Stimulated activated naive CD8-positive, alpha-beta T cell treated with anti-CD3 and anti-CD28 coated beads, Interleukin-15, Interleukin-2, amounts not matched to agents 100 ng/mL and 50 ng/mL, for 24 hours (primary cell): ENCODE data around the gene SMIM7.

Experiments
- H3K27ac Mint-ChIP-seq: one replicate; pipeline ENCODE4 v1.8.0; 2021; ENCODE audit warnings: mild to moderate bottlenecking, mixed read lengths
- H3K27me3 Mint-ChIP-seq: one replicate; pipeline ENCODE4 v1.8.0; 2021; ENCODE audit warnings: mixed read lengths
- H3K36me3 Mint-ChIP-seq: one replicate; pipeline ENCODE4 v1.8.0; 2021; ENCODE audit warnings: low read depth, mixed read lengths
- H3K4me1 Mint-ChIP-seq: one replicate; pipeline ENCODE4 v1.8.0; 2021; ENCODE audit warnings: low read depth, mixed read lengths
- H3K4me3 Mint-ChIP-seq: one replicate; pipeline ENCODE4 v1.8.0; 2021; ENCODE audit warnings: mild to moderate bottlenecking, mixed read lengths
- H3K9me3 Mint-ChIP-seq: one replicate; pipeline ENCODE4 v1.8.0; 2021; ENCODE audit warnings: mixed read lengths

SMIM7 gene

GRCh38 chr19:16620584-16620983, 39.4 kb downstream of the SMIM7 start:
- H3K36me3 Mint-ChIP-seq: peaks cover 14% of the 10 kb centered on the region
- H3K4me3 Mint-ChIP-seq: no peak overlapping the region
- no peak overlapping the region for H3K27ac Mint-ChIP-seq
- no peaks in the 10 kb centered on the region for H3K9me3 Mint-ChIP-seq
- H3K4me1 Mint-ChIP-seq: peaks cover 70% of the 10 kb centered on the region
- H3K27me3 Mint-ChIP-seq: no peaks in the 10 kb centered on the region

- no peaks in the 10 kb centered on the region for H3K9me3 Mint-ChIP-seq
- H3K27ac Mint-ChIP-seq: no peak overlapping the region
- peaks cover 70% of the 10 kb centered on the region for H3K4me1 Mint-ChIP-seq
- no peaks in the 10 kb centered on the region for H3K27me3 Mint-ChIP-seq
- peaks cover 8% of the 10 kb centered on the region for H3K36me3 Mint-ChIP-seq
- H3K4me3 Mint-ChIP-seq: no peak overlapping the region
These were observed 39.9 kb downstream of the SMIM7 start for GRCh38 chr19:16620018-16620417.

- no peaks in the 10 kb centered on the region for H3K9me3 Mint-ChIP-seq
- H3K36me3 Mint-ChIP-seq: peaks cover 7% of the 10 kb centered on the region
- no peak overlapping the region for H3K4me3 Mint-ChIP-seq
- H3K27ac Mint-ChIP-seq: no peak overlapping the region
- H3K4me1 Mint-ChIP-seq: peaks cover 70% of the 10 kb centered on the region
- H3K27me3 Mint-ChIP-seq: no peaks in the 10 kb centered on the region
These were observed 40.5 kb downstream of the SMIM7 start for GRCh38 chr19:16619457-16619856.

- peaks cover 3% of the 10 kb centered on the region for H3K36me3 Mint-ChIP-seq
- no peaks in the 10 kb centered on the region for H3K27me3 Mint-ChIP-seq
- peaks cover 71% of the 10 kb centered on the region for H3K4me1 Mint-ChIP-seq
- H3K27ac Mint-ChIP-seq: peak overlapping the region; percentile 54
- no peaks in the 10 kb centered on the region for H3K9me3 Mint-ChIP-seq
- H3K4me3 Mint-ChIP-seq: no peak overlapping the region
These were observed 41.7 kb downstream of the SMIM7 start for GRCh38 chr19:16618248-16618647.

- Mint-ChIP-seq H3K36me3 (no peaks in the 10 kb centered on the region), H3K4me1 (peaks cover 85% of the 10 kb centered on the region), H3K27me3 (no peaks in the 10 kb centered on the region), H3K4me3 (no peak overlapping the region), H3K27ac (no peak overlapping the region), H3K9me3 (no peaks in the 10 kb centered on the region)
These were observed 44.1 kb downstream of the SMIM7 start for GRCh38 chr19:16615808-16616207.

GRCh38 chr19:16614941-16615340, 45.0 kb downstream of the SMIM7 start:
- H3K9me3 Mint-ChIP-seq: no peaks in the 10 kb centered on the region
- no peaks in the 10 kb centered on the region for H3K27me3 Mint-ChIP-seq
- no peaks in the 10 kb centered on the region for H3K36me3 Mint-ChIP-seq
- H3K4me1 Mint-ChIP-seq: peaks cover 85% of the 10 kb centered on the region
- H3K27ac Mint-ChIP-seq: peak overlapping the region; percentile 68
- H3K4me3 Mint-ChIP-seq: peak overlapping the region; percentile 2

GRCh38 chr19:16613841-16614240, 46.1 kb downstream of the SMIM7 start:
- Mint-ChIP-seq H3K36me3 (no peaks in the 10 kb centered on the region), H3K4me3 (no peak overlapping the region), H3K27ac (no peak overlapping the region), H3K4me1 (peaks cover 82% of the 10 kb centered on the region), H3K9me3 (no peaks in the 10 kb centered on the region), H3K27me3 (no peaks in the 10 kb centered on the region)

- Mint-ChIP-seq H3K4me1 (peaks cover 83% of the 10 kb centered on the region), H3K27ac (no peak overlapping the region), H3K27me3 (no peaks in the 10 kb centered on the region), H3K4me3 (no peak overlapping the region), H3K9me3 (no peaks in the 10 kb centered on the region), H3K36me3 (no peaks in the 10 kb centered on the region)
These were observed 47.3 kb downstream of the SMIM7 start for GRCh38 chr19:16612636-16613035.

GRCh38 chr19:16611121-16611520, 48.8 kb downstream of the SMIM7 start:
- Mint-ChIP-seq H3K4me3 (no peak overlapping the region), H3K4me1 (peaks cover 67% of the 10 kb centered on the region), H3K27me3 (no peaks in the 10 kb centered on the region), H3K9me3 (no peaks in the 10 kb centered on the region), H3K36me3 (no peaks in the 10 kb centered on the region), H3K27ac (peak overlapping the region; percentile 13)

- H3K9me3 Mint-ChIP-seq: no peaks in the 10 kb centered on the region
- peaks cover 66% of the 10 kb centered on the region for H3K4me1 Mint-ChIP-seq
- H3K4me3 Mint-ChIP-seq: no peak overlapping the region
- no peak overlapping the region for H3K27ac Mint-ChIP-seq
- no peaks in the 10 kb centered on the region for H3K27me3 Mint-ChIP-seq
- no peaks in the 10 kb centered on the region for H3K36me3 Mint-ChIP-seq
These were observed 50.3 kb downstream of the SMIM7 start for GRCh38 chr19:16609511-16610200.

- Mint-ChIP-seq H3K9me3 (no peaks in the 10 kb centered on the region), H3K36me3 (no peaks in the 10 kb centered on the region), H3K27me3 (no peaks in the 10 kb centered on the region), H3K4me1 (peaks cover 59% of the 10 kb centered on the region), H3K4me3 (no peak overlapping the region), H3K27ac (no peak overlapping the region)
These were observed 51.6 kb downstream of the SMIM7 start for GRCh38 chr19:16608290-16608739.

- Mint-ChIP-seq H3K9me3 (no peaks in the 10 kb centered on the region), H3K4me1 (peaks cover 58% of the 10 kb centered on the region), H3K27ac (no peak overlapping the region), H3K36me3 (no peaks in the 10 kb centered on the region), H3K4me3 (no peak overlapping the region), H3K27me3 (no peaks in the 10 kb centered on the region)
These were observed 52.1 kb downstream of the SMIM7 start for GRCh38 chr19:16607819-16608218.

GRCh38 chr19:16605553-16605994, 54.4 kb downstream of the SMIM7 start:
- Mint-ChIP-seq H3K36me3 (no peaks in the 10 kb centered on the region), H3K4me1 (peaks cover 36% of the 10 kb centered on the region), H3K4me3 (no peak overlapping the region), H3K9me3 (no peaks in the 10 kb centered on the region), H3K27me3 (no peaks in the 10 kb centered on the region), H3K27ac (no peak overlapping the region)

GRCh38 chr19:16605115-16605514, 54.8 kb downstream of the SMIM7 start:
- no peaks in the 10 kb centered on the region for H3K36me3 Mint-ChIP-seq
- H3K4me3 Mint-ChIP-seq: no peak overlapping the region
- H3K27me3 Mint-ChIP-seq: no peaks in the 10 kb centered on the region
- peaks cover 36% of the 10 kb centered on the region for H3K4me1 Mint-ChIP-seq
- H3K27ac Mint-ChIP-seq: no peak overlapping the region
- H3K9me3 Mint-ChIP-seq: no peaks in the 10 kb centered on the region

- no peak overlapping the region for H3K27ac Mint-ChIP-seq
- no peaks in the 10 kb centered on the region for H3K36me3 Mint-ChIP-seq
- no peaks in the 10 kb centered on the region for H3K9me3 Mint-ChIP-seq
- no peak overlapping the region for H3K4me3 Mint-ChIP-seq
- H3K4me1 Mint-ChIP-seq: peaks cover 33% of the 10 kb centered on the region
- no peaks in the 10 kb centered on the region for H3K27me3 Mint-ChIP-seq
These were observed 55.3 kb downstream of the SMIM7 start for GRCh38 chr19:16604615-16605014.

- H3K27ac Mint-ChIP-seq: no peak overlapping the region
- peaks cover 30% of the 10 kb centered on the region for H3K4me1 Mint-ChIP-seq
These were observed 56.9 kb downstream of the SMIM7 start for GRCh38 chr19:16603090-16603489.

More at GRCh38 chr19:16603090-16603489, 56.9 kb downstream of the SMIM7 start:
- Mint-ChIP-seq H3K27me3 (no peaks in the 10 kb centered on the region), H3K36me3 (no peaks in the 10 kb centered on the region), H3K4me3 (no peak overlapping the region), H3K9me3 (no peaks in the 10 kb centered on the region)
